ENCODE results near the gene SLC66A3.

SLC66A3 gene

DNA sequence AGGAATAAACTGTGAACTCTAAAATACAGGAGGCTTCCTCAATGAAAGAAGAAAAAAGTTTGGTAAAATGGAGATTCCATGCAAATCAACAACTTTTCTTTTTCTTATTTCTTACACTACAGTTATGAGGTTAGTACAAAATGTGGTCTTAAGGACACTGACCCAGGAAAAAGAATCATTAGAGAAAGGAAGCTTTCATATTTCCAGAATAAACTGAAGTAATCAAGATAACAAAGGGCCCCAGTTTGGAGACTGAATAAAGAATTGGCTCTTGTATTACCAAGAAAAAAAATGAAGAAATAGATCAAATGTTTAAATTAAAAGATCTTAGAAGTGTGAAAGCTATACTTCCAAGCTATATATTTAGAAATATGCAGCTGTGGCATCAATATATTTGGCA is 72.3 kb downstream of the SLC66A3 start:
- Mint-ChIP-seq H3K27ac (no peak overlapping the region), H3K4me3 (no peak overlapping the region), H3K36me3 (ENCODE audit: low read depth) (peaks cover 30% of the 10 kb centered on the region), H3K27me3 (no peaks in the 10 kb centered on the region), H3K4me1 (ENCODE audit: low read depth) (peaks cover 9% of the 10 kb centered on the region), H3K9me3 (no peaks in the 10 kb centered on the region)
- intact Hi-C loops (cut with micrococcal nuclease) = loop anchor here (10.0 kb wide), 1 partner anchor 227 kb away; no protein-coding TSS in a partner anchor
